ENCODE data around the gene CSNK1G1. TPM values are rescaled to one million over a fixed set of nuclear protein-coding genes. Genes with fewer than 3 reads are reported as not detected.
"Not testable (repeated sequence)": the region's sequence is repeated elsewhere in the genome, so short reads cannot be mapped to it uniquely, and the experiment has no call there.

Gene CSNK1G1
- 5.1 TPM for polyA plus RNA-seq (2012; ENCODE audit: insufficient read depth, insufficient read length, low read depth)

DNA sequence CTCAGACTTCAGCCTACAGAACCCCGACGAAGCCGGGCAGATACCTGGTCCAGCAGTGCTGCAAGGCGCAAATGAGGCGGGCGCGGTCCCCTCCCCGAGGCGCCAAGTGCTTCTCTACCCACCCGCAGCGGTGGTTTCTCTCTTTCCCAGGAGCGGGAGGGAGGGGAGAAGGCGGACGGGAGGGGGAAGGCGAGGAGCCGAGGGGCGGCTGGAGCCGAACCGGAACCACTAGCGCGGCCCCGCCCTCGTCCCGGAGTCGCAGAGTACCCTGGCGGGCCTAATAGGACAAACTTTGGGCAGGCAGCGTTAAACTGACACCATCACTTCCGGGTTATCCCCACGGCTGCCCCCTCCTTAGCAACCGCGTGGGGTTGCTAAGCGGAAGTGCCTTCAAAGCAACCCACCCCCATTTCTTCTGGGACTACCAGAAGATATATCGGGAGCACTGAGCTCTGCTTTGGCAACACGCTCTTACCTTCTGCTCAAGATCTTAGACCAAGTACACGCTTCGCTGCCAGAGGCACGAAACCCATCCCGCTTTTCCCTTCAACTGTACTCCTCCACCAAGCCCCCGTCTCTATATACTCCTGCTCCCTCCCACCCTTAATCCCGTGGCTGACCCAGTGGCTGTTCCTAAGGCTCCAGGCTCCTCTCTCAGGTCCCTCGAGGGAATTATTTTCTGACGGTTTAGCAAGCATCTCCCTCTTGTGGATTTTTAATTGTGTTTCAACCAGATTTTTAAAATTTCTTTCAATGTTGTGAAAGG is at the start of gene CSNK1G1:
TSS of gene CSNK1G1 (minus strand) at position 230 of the 766 bp plus-strand sequence. CDS start 55,674 bp downstream, outside the sequence.
- DNase-seq = peak; percentile 97
- H3K36me3 ChIP-seq = peaks cover 3% of the 10 kb centered on the region; the same call in 1 of the 2 replicates
- H3K4me3 ChIP-seq (ENCODE audit: low read depth, low read length) = peak within 1 kb of the TSS; percentile 97
- H3K27me3 ChIP-seq = no peaks in the 10 kb centered on the region
- TF ChIP-seq, protein P1, sequence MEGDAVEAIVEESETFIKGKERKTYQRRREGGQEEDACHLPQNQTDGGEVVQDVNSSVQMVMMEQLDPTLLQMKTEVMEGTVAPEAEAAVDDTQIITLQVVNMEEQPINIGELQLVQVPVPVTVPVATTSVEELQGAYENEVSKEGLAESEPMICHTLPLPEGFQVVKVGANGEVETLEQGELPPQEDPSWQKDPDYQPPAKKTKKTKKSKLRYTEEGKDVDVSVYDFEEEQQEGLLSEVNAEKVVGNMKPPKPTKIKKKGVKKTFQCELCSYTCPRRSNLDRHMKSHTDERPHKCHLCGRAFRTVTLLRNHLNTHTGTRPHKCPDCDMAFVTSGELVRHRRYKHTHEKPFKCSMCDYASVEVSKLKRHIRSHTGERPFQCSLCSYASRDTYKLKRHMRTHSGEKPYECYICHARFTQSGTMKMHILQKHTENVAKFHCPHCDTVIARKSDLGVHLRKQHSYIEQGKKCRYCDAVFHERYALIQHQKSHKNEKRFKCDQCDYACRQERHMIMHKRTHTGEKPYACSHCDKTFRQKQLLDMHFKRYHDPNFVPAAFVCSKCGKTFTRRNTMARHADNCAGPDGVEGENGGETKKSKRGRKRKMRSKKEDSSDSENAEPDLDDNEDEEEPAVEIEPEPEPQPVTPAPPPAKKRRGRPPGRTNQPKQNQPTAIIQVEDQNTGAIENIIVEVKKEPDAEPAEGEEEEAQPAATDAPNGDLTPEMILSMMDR (IDR thresholded peaks at IDR 0.05; ENCODE audit: low read depth, low read length) = peak; percentile 53
- H3K4me1 ChIP-seq = no peaks in the 10 kb centered on the region; the same call in 1 of the 2 replicates
- H3K9me3 ChIP-seq = no peaks in the 10 kb centered on the region

DNA sequence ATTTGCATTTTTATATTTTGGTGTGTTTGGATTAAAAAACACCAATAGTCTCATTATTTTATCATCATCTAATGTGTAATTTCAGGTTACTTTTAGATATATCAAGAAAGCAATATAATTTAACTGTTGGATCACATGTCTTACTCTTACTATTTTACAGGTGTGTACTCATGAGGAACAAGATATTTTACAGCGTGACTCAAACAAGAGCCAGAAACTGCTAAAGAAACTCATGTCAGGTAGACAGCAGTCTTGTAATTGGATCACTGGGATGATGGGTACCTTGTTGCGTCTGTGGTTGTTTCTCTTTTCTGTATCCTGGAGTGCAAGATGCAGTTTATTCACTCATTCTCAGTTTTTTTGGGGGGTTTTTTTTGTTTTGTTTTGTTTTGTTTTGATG is 44.6 kb upstream of the CSNK1G1 start:
- no peaks in the 10 kb centered on the region for H3K9me3 ChIP-seq
- H3K4me1 ChIP-seq = no peaks in the 10 kb centered on the region
- H3K36me3 ChIP-seq = peaks cover 18% of the 10 kb centered on the region
- H3K4me3 ChIP-seq (ENCODE audit: low read depth, low read length) = no peak overlapping the region
- no peaks in the 10 kb centered on the region for H3K27me3 ChIP-seq
- TF ChIP-seq, protein P1 (IDR thresholded peaks at IDR 0.05; ENCODE audit: low read depth, low read length) = no peak
- no peak for DNase-seq

- TF ChIP-seq, protein P1 (IDR thresholded peaks at IDR 0.05; ENCODE audit: low read depth, low read length) = no peak
- H3K36me3 ChIP-seq = peaks cover 24% of the 10 kb centered on the region
- no peaks in the 10 kb centered on the region for H3K9me3 ChIP-seq
- no peaks in the 10 kb centered on the region for H3K27me3 ChIP-seq
- H3K4me3 ChIP-seq (ENCODE audit: low read depth, low read length) = no peak overlapping the region
- no peak for DNase-seq
- no peaks in the 10 kb centered on the region for H3K4me1 ChIP-seq
These were observed 42.6 kb upstream of the CSNK1G1 start for GRCh38 chr15:64398575-64398974.

DNA sequence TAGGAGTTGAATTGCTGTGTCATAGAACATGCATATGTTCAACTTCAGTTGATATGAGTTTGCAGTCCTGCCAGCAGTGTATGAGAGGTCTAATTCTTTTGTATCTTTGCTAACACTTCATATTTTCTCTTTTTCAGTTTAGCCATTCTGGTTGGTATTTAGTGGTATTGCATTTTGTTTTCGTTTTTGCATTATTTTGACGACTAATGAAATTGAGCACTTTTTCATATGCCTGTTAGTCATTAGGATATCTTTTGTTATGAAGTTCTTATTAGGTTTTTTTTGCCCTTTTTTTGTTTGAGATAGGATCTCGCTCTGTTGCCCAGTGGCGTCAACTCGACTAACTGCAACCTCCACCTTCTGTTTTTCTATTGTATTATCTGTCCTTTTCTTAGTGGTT is 40.8 kb upstream of the CSNK1G1 start:
- no peaks in the 10 kb centered on the region for H3K27me3 ChIP-seq
- peaks cover 24% of the 10 kb centered on the region for H3K36me3 ChIP-seq
- no peak overlapping the region for H3K4me3 ChIP-seq (ENCODE audit: low read depth, low read length)
- TF ChIP-seq, protein P1 (IDR thresholded peaks at IDR 0.05; ENCODE audit: low read depth, low read length) = no peak
- DNase-seq = no peak
- H3K4me1 ChIP-seq = no peaks in the 10 kb centered on the region
- H3K9me3 ChIP-seq = no peaks in the 10 kb centered on the region

DNA sequence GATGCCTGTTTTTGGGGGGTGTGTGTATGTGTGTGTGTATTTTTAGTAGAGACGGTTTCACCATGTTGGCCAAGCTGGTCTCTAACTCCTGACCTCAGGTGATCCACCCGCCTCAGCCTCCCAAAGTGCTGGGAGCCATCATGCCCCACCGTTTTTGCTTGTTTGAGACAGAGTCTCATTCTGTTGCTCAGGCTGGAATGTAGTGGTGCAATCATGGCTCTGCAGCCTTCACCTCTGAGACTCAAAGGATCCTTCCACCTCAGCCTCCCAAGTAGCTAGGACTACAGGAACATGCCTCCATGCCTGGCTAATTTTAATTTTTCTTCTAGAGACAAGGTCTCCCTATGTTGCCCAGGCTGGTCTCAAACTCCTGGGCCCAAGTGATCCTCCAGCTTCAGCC is 36.5 kb upstream of the CSNK1G1 start:
- H3K4me3 ChIP-seq (ENCODE audit: low read depth, low read length); H3K27me3 ChIP-seq; DNase-seq; H3K4me1 ChIP-seq; H3K9me3 ChIP-seq: not testable (repeated sequence)
- H3K36me3 ChIP-seq = peaks cover 18% of the 10 kb centered on the region

GRCh38 chr15:64389036-64389435 is 33.1 kb upstream of the CSNK1G1 start:
- peaks cover 3% of the 10 kb centered on the region; the same call in 1 of the 2 replicates for H3K36me3 ChIP-seq
- no peaks in the 10 kb centered on the region for H3K27me3 ChIP-seq
- H3K9me3 ChIP-seq = no peaks in the 10 kb centered on the region
- DNase-seq = no peak
- TF ChIP-seq, protein P1 (IDR thresholded peaks at IDR 0.05; ENCODE audit: low read depth, low read length) = no peak
- no peaks in the 10 kb centered on the region for H3K4me1 ChIP-seq
- H3K4me3 ChIP-seq (ENCODE audit: low read depth, low read length) = no peak overlapping the region; the same call in 1 of the 2 replicates

All from BE2C (cell line).